ENCODE results near the gene NINJ1.
"Not testable (repeated sequence)": the region's sequence is repeated elsewhere in the genome, so short reads cannot be mapped to it uniquely, and the experiment has no call there.

The NINJ1 gene

DNA sequence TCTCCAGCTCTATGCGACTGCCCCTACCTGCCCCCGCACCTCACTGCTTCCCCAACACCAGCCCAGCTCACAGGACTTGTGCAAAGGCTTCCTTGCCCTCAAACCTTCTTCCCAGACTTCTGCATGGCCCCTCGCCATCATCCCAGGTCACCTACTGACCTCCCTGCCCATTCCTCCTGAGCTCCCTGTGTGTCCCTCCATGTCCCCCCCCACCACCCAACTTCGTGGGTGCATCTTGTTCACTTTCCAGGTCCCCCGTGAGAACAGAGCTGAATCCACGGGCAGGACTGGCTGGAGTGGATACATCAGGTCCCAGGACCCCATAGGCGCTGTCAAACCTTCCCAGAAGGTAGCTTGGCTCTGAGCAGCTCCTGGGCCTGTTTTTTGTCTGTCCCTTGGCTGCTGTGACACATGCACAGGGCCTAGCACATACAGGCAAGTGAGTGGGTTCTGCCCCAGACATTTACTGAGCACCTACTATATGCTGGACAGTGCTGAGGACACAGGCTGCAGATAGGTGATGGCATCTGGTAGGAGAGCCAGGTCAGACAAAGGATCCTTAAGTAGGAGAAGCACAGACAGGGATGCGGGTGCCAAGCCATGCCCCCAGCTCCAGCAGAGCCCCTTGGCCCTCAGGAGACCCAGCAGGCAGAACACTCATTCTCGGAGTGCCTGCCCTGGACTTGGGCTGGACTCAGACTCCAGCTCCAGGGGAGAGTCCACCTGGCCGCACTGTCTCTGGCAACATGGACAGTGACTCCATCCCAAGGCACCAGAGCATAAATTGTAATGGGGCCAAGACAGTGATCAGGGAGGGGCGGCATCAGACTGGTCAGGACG, 15.0 kb downstream of the NINJ1 start:
- no peak for DNase-seq (ENCODE audit: low spot score)

DNA sequence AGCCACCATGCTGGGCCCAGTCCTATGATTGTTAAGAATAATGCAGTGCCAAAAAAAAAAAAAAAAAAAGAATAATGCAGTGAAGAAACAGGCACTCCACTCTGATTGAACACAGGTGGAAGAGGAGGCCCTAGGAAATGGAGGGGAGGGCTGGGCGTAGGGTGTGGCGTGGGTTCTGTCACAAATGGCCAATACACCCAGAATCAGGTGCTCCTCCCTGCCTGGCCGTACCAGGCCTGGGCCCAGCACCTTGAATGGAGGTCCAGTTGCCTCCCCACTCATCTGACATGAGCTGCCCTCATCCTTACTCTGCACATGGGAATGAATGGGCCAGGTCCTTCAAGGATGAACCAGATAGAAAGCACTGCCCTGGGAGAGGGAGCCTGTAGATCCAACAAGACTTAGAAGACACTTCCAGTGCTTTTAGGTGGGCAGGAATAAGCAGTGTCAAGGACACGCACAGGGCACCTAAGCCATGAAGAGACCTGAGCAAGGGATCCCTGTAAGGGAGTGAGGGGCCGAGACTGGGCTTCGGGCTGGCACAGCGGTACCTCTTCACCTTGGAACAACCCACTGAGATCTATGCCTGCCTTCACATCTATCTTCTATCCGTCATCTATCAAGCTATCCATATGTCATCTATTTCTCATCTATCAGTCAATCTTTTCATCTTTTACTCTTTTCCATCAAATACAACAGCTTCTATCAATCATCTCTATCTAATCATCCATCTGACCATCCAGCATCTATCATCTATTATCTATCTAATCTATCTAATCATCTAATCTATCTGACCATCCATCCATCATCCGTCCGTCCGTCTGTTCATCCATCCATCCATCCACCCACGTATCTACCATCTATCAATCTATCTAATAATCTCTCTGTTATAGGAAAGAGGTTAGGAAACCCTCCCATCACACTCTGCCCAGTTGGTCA, 15.9 kb downstream of the NINJ1 start:
- DNase-seq (ENCODE audit: low spot score) = no peak

DNA sequence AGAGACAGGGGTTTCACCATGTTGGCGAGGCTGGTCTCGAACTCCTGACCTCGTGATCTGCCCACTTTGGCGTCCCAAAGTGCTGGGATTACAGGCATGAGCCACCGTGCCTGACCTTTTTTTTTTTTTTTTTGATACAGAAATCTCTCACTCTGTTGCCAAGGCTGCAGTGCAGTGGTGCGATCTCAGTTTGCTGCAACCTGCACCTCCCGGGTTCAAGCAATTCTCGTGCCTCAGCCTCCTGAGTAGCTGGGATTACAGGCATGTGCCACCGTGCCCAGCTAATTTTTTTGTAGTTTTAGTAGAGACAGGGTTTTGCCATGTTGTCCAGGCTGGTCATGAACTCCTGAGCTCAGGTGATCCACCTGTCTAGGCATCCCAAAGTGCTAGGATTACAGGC, 16.5 kb downstream of the NINJ1 start:
- DNase-seq (ENCODE audit: low spot score) = not testable (repeated sequence)

GRCh38 chr9:93116072-93116961, 17.7 kb downstream of the NINJ1 start:
- DNase-seq (ENCODE audit: low spot score) = no peak

- DNase-seq (ENCODE audit: low spot score) = no peak
These were observed 18.5 kb downstream of the NINJ1 start for GRCh38 chr9:93115486-93116071.

- DNase-seq (ENCODE audit: low spot score) = no peak
These were observed 19.1 kb downstream of the NINJ1 start for GRCh38 chr9:93114984-93115335.

GRCh38 chr9:93114169-93114983, 19.7 kb downstream of the NINJ1 start:
- no peak for DNase-seq (ENCODE audit: low spot score)

DNA sequence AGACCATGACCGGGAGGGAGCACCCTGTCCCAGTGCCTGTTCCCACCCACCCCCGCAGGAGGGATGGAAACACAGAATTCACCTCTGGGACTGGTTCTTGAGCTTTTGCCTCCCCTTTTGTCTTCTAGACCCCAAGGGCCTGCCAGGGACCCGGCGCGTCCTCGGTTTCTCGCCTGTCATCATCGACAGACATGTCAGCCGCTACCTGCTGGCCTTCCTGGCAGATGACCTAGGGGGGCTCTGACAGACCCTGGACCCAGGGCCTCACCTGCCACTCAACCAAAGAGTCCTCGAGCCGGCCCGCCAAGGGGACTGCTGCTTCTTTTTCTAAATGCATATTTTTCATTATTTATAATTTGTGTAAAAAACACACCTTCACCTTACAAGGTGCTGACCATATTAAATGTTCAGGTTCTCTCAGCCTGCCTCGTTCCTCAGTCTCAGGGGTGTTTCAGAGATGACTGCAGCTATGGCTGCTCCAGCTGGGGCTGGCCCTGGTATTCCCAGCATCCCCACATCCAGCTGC, 21.1 kb downstream of the NINJ1 start:
- no peak for DNase-seq (ENCODE audit: low spot score)

GRCh38 chr9:93112116-93112863, 21.8 kb downstream of the NINJ1 start:
- DNase-seq (ENCODE audit: low spot score) = no peak

GRCh38 chr9:93111371-93112115, 22.5 kb downstream of the NINJ1 start:
- peak; percentile 78 for DNase-seq (ENCODE audit: low spot score)

GRCh38 chr9:93111001-93111370, 23.1 kb downstream of the NINJ1 start:
- DNase-seq (ENCODE audit: low spot score) = no peak

DNA sequence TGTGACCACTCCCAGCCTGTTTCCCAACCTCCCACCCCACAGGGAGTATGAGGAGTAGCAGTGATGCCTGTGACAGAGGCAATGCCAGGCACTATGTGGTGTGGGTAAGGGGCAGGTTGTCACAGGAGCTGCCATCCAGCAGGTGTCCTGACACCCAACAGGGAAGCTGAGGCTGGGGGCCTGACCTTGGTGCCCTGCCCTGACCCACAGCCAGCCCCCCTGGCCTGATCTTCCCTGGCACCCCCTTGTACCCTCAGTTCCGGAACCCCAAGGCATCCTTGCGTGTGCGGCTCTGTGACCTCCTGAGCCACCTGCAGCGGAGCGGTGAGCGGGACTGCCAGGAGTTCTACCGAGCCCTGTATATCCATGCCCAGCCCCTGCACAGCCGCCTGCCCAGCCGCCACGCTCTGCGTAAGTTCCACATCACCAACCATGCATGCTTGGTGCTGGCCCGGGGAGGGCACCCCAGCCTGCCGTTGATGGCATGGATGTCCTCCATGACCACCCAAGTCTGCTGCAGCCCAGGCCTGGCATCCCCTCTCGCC, 23.7 kb downstream of the NINJ1 start:
- DNase-seq (ENCODE audit: low spot score) = no peak

DNA sequence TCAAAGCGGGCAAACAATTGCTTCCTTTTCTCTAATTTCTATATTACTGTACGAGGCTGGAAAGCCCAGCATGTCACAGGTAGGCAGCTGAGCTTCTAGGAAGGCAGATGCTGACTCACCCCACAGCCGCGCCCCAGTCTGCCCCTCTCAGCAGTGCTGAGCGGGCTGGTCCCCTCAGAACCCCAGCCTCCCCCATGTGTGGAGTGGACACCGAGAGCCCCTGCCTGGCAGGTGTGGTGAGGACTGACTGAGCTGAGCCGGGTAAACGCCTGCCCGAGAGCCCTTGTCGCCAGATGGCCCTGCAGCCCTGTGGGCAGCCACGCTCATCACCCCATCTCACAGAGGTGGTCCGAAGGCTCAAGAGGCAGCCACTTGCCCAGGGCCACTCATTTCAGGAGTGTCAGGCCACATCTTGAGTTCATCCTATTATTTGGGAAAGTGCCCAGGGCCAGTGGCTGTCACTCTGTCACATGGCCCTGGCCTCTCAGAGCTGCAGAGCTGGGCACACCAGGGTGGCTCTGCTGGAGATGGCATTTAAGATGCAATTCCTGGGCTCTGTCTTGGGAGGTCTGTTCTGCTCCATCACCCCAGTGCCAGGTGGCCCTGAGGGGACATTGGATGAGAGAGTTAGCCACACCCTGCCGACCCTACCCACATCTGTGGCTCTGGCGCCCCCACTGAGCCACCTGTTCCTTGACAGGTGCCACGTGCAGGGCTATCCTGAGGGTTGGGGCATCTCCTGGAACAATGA, 25.6 kb downstream of the NINJ1 start:
- peak; percentile 87 for DNase-seq (ENCODE audit: low spot score)

DNA sequence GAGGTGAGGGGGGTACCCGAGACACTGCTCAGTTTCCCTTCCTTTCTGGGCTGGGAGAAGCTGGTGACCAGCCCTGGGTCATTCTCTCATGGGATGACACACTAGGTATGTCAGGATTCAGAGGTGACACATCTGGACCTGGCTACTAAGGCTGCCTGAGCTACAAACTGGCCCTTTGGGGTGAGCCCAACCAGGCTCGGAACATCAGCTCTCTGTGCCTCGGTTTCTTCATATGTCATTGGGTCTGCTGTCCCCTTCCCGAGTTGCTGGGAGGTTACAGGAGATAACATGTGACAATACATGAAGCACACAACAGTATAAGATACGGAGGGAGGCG, 26.3 kb downstream of the NINJ1 start:
- DNase-seq (ENCODE audit: low spot score) = no peak

DNA sequence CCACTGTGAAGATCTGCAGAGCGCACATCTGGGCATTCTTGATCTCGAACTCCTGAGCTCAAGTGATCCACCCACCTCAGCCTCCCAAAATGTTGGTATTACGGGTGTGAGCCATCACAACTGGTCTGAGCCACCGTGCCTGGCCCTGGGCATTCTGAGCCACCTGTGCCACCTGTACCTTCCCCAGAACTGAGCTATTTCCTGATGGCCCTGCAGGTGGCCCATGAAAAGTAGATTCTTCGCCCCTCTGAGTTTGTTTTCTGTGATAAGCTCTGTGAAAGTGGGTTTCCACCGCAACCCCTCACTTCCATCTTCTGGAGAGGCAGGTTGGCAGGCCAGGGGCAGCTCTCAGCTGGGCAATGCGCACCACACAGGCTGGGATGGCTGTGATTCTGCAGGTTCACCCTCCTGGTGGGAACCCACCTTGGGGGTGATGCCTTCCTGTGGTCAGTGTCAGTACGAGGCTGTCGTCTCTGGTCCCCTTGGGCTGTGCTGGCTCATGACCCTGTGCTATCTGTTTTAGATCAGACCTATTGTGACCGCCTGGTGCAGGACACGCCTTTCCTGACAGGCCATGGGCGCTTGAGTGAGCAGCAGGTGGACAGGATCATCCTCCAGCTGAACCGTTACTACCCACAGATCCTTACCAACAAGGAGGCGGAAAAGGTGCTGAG, 26.8 kb downstream of the NINJ1 start:
- no peak for DNase-seq (ENCODE audit: low spot score)

- DNase-seq (ENCODE audit: low spot score) = no peak
These were observed 28.4 kb downstream of the NINJ1 start for GRCh38 chr9:93105620-93106019.

DNA sequence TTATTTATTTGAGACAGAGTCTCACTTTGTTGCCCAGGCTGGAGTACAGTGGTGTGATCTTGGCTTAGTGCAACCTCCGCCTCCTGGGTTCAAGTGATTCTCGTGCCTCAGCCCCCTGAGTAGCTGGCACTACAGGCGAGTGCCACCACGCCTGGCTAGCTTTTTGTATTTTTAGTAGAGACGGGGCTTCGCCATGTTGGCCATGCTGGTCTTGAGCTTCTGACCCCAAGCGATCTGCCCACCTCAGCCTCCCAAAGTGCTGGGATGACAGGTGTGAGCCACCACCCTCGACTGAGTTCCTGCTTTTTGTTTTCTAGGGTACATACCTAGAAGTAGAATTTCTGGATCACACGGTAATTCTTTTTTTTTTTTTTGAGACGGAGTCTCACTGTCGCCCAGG, 33.0 kb downstream of the NINJ1 start:
- not testable (repeated sequence) for DNase-seq (ENCODE audit: low spot score)

DNA sequence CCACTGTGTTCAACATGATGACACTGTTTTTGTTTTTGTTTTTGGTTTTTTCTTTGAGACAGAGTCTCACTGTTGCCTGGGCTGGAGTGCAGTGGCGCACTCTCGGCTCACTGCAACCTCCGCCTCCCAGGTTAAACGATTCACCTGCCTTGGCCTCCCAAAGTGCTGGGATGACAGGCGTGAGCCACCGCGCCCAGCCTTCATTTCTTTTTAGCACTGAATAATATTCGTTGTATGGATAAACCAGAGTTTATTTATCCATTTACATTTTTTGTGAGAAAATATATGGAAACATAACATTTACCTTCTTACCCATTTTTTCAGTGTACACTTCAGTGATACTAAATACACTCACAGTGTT, 33.8 kb downstream of the NINJ1 start:
- no peak for DNase-seq (ENCODE audit: low spot score)

Data from activated CD4-positive, alpha-beta T cell treated with anti-CD3 and anti-CD28 coated beads, Interleukin-2, Interleukin-4, amounts not matched to agents 100 ng/mL and 50 ng/mL, durations not matched to agents 16 hours and 8 hours (primary cell).